ENCODE data around the gene FBXL15.

FBXL15 gene

GRCh38 chr10:102457591-102458150, 37.0 kb downstream of the FBXL15 start:
- no peak for DNase-seq

- DNase-seq, result no peak
These were observed 38.0 kb downstream of the FBXL15 start for GRCh38 chr10:102458656-102459055.

GRCh38 chr10:102460836-102461186, 40.2 kb downstream of the FBXL15 start:
- DNase-seq, result no peak

GRCh38 chr10:102461187-102462054, 40.8 kb downstream of the FBXL15 start:
- peak; percentile 78 for DNase-seq

- DNase-seq, result no peak
These were observed 41.9 kb downstream of the FBXL15 start for GRCh38 chr10:102462512-102463054.

GRCh38 chr10:102463983-102464382, 43.3 kb downstream of the FBXL15 start:
- DNase-seq, result no peak

GRCh38 chr10:102465466-102465865, 44.8 kb downstream of the FBXL15 start:
- no peak for DNase-seq

- DNase-seq, result no peak
These were observed 46.7 kb downstream of the FBXL15 start for GRCh38 chr10:102467318-102467717.

GRCh38 chr10:102467971-102468438, 47.4 kb downstream of the FBXL15 start:
- no peak for DNase-seq

GRCh38 chr10:102468683-102469082, 48.0 kb downstream of the FBXL15 start:
- no peak for DNase-seq

- DNase-seq, result no peak
These were observed 50.2 kb downstream of the FBXL15 start for GRCh38 chr10:102470579-102471546.
